ENCODE measurements around the gene DCAF8L2. TPM values are rescaled to one million over a fixed set of nuclear protein-coding genes. Genes with fewer than 3 reads are reported as not detected.
"Not testable (repeated sequence)": the region's sequence is repeated elsewhere in the genome, so short reads cannot be mapped to it uniquely, and the experiment has no call there.

Gene DCAF8L2
- polyA plus RNA-seq, 4 donors = not detected

- FAIRE-seq (no peak), DNase-seq (no peak)
- no peak overlapping the region for H3K27ac ChIP-seq (ENCODE audit: low read depth in 1 of 3, low read length in 2 of 3)
- H3K9me3 ChIP-seq (ENCODE audit: control insufficient read depth in 2 of 2, insufficient read depth in 1 of 2, low read depth in 1 of 2, low read length in 1 of 2) = no peaks in the 10 kb centered on the region
- no peak overlapping the region for H3K4me3 ChIP-seq (ENCODE audit: low read depth in 1 of 3, low read length in 3 of 3)
- no peaks in the 10 kb centered on the region for H3K4me1 ChIP-seq (ENCODE audit: control insufficient read depth in 3 of 3, insufficient read depth in 2 of 3, low read depth in 1 of 3, low read length in 2 of 3)
- H3K36me3 ChIP-seq (ENCODE audit: control insufficient read depth in 3 of 3, insufficient read depth in 2 of 3, low read depth in 1 of 3, low read length in 3 of 3) = no peaks in the 10 kb centered on the region
- no peaks in the 10 kb centered on the region for H3K27me3 ChIP-seq (ENCODE audit: control insufficient read depth in 3 of 3, insufficient read depth in 3 of 3, low read length in 3 of 3)
- WGBS, 3 donors = 86 to 94% (median 92%) methylated on average over 10 of the region's 10 CpGs
Observed at GRCh38 chrX:27746516-27746915, 156.4 kb downstream of the DCAF8L2 start.

- 57 to 64% (median 59%) methylated on average over 2 of the region's 2 CpGs for WGBS, 3 donors
- not testable (repeated sequence) for H3K36me3 ChIP-seq (ENCODE audit: control insufficient read depth in 3 of 3, insufficient read depth in 2 of 3, low read depth in 1 of 3, low read length in 3 of 3); FAIRE-seq; DNase-seq; H3K4me1 ChIP-seq (ENCODE audit: control insufficient read depth in 3 of 3, insufficient read depth in 2 of 3, low read depth in 1 of 3, low read length in 2 of 3); H3K9me3 ChIP-seq (ENCODE audit: control insufficient read depth in 2 of 2, insufficient read depth in 1 of 2, low read depth in 1 of 2, low read length in 1 of 2); H3K4me3 ChIP-seq (ENCODE audit: low read depth in 1 of 3, low read length in 3 of 3); H3K27ac ChIP-seq (ENCODE audit: low read depth in 1 of 3, low read length in 2 of 3); H3K27me3 ChIP-seq (ENCODE audit: control insufficient read depth in 3 of 3, insufficient read depth in 3 of 3, low read length in 3 of 3)
Observed at GRCh38 chrX:27750298-27750697, 160.2 kb downstream of the DCAF8L2 start.

GRCh38 chrX:27751976-27752375 lies 161.8 kb downstream of the DCAF8L2 start:
- Histone ChIP-seq H3K4me3 (ENCODE audit: low read depth in 1 of 3, low read length in 3 of 3) (no peak overlapping the region), H3K27ac (ENCODE audit: low read depth in 1 of 3, low read length in 2 of 3) (no peak overlapping the region), H3K9me3 (ENCODE audit: control insufficient read depth in 2 of 2, insufficient read depth in 1 of 2, low read depth in 1 of 2, low read length in 1 of 2) (no peaks in the 10 kb centered on the region), H3K36me3 (ENCODE audit: control insufficient read depth in 3 of 3, insufficient read depth in 2 of 3, low read depth in 1 of 3, low read length in 3 of 3) (no peaks in the 10 kb centered on the region), H3K4me1 (ENCODE audit: control insufficient read depth in 3 of 3, insufficient read depth in 2 of 3, low read depth in 1 of 3, low read length in 2 of 3) (no peaks in the 10 kb centered on the region), H3K27me3 (ENCODE audit: control insufficient read depth in 3 of 3, insufficient read depth in 3 of 3, low read length in 3 of 3) (no peaks in the 10 kb centered on the region)
- FAIRE-seq (no peak), DNase-seq (no peak)
- WGBS, 3 donors = 39 to 50% (median 45%) methylated on average over 2 of the region's 2 CpGs

- 54 to 75% (median 68%) methylated on average over 12 of the region's 12 CpGs for WGBS, 3 donors
- Histone ChIP-seq H3K27ac (ENCODE audit: low read depth in 1 of 3, low read length in 2 of 3) (no peak overlapping the region), H3K4me1 (ENCODE audit: control insufficient read depth in 3 of 3, insufficient read depth in 2 of 3, low read depth in 1 of 3, low read length in 2 of 3) (no peaks in the 10 kb centered on the region), H3K9me3 (ENCODE audit: control insufficient read depth in 2 of 2, insufficient read depth in 1 of 2, low read depth in 1 of 2, low read length in 1 of 2) (no peaks in the 10 kb centered on the region), H3K27me3 (ENCODE audit: control insufficient read depth in 3 of 3, insufficient read depth in 3 of 3, low read length in 3 of 3) (no peaks in the 10 kb centered on the region), H3K36me3 (ENCODE audit: control insufficient read depth in 3 of 3, insufficient read depth in 2 of 3, low read depth in 1 of 3, low read length in 3 of 3) (no peaks in the 10 kb centered on the region), H3K4me3 (ENCODE audit: low read depth in 1 of 3, low read length in 3 of 3) (no peak overlapping the region)
- FAIRE-seq (no peak), DNase-seq (no peak)
Observed at GRCh38 chrX:27765718-27766117, 175.6 kb downstream of the DCAF8L2 start.

GRCh38 chrX:27767387-27767786 lies 177.2 kb downstream of the DCAF8L2 start:
- H3K27ac ChIP-seq (ENCODE audit: low read depth in 1 of 3, low read length in 2 of 3) = no peak overlapping the region
- DNase-seq = no peak
- no peaks in the 10 kb centered on the region for H3K4me1 ChIP-seq (ENCODE audit: control insufficient read depth in 3 of 3, insufficient read depth in 2 of 3, low read depth in 1 of 3, low read length in 2 of 3)
- no peaks in the 10 kb centered on the region for H3K9me3 ChIP-seq (ENCODE audit: control insufficient read depth in 2 of 2, insufficient read depth in 1 of 2, low read depth in 1 of 2, low read length in 1 of 2)
- H3K27me3 ChIP-seq (ENCODE audit: control insufficient read depth in 3 of 3, insufficient read depth in 3 of 3, low read length in 3 of 3) = no peaks in the 10 kb centered on the region
- H3K36me3 ChIP-seq (ENCODE audit: control insufficient read depth in 3 of 3, insufficient read depth in 2 of 3, low read depth in 1 of 3, low read length in 3 of 3) = no peaks in the 10 kb centered on the region
- H3K4me3 ChIP-seq (ENCODE audit: low read depth in 1 of 3, low read length in 3 of 3) = no peak overlapping the region
- no peak for FAIRE-seq

GRCh38 chrX:27775984-27776383 lies 185.8 kb downstream of the DCAF8L2 start:
- Histone ChIP-seq H3K4me3 (ENCODE audit: low read depth in 1 of 3, low read length in 3 of 3) (no peak overlapping the region), H3K36me3 (ENCODE audit: control insufficient read depth in 3 of 3, insufficient read depth in 2 of 3, low read depth in 1 of 3, low read length in 3 of 3) (no peaks in the 10 kb centered on the region), H3K27me3 (ENCODE audit: control insufficient read depth in 3 of 3, insufficient read depth in 3 of 3, low read length in 3 of 3) (no peaks in the 10 kb centered on the region), H3K27ac (ENCODE audit: low read depth in 1 of 3, low read length in 2 of 3) (no peak overlapping the region), H3K9me3 (ENCODE audit: control insufficient read depth in 2 of 2, insufficient read depth in 1 of 2, low read depth in 1 of 2, low read length in 1 of 2) (no peaks in the 10 kb centered on the region), H3K4me1 (ENCODE audit: control insufficient read depth in 3 of 3, insufficient read depth in 2 of 3, low read depth in 1 of 3, low read length in 2 of 3) (no peaks in the 10 kb centered on the region)
- 68 to 89% (median 73%) methylated on average over 2 of the region's 2 CpGs for whole genome bisulfite sequencing, 3 donors
- FAIRE-seq (no peak), DNase-seq (no peak)

GRCh38 chrX:27796640-27797257 lies 206.6 kb downstream of the DCAF8L2 start:
- Histone ChIP-seq H3K4me1 (ENCODE audit: control insufficient read depth in 3 of 3, insufficient read depth in 2 of 3, low read depth in 1 of 3, low read length in 2 of 3) (no peaks in the 10 kb centered on the region), H3K27ac (ENCODE audit: low read depth in 1 of 3, low read length in 2 of 3) (no peak overlapping the region), H3K27me3 (ENCODE audit: control insufficient read depth in 3 of 3, insufficient read depth in 3 of 3, low read length in 3 of 3) (no peaks in the 10 kb centered on the region), H3K9me3 (ENCODE audit: control insufficient read depth in 2 of 2, insufficient read depth in 1 of 2, low read depth in 1 of 2, low read length in 1 of 2) (no peaks in the 10 kb centered on the region), H3K36me3 (ENCODE audit: control insufficient read depth in 3 of 3, insufficient read depth in 2 of 3, low read depth in 1 of 3, low read length in 3 of 3) (no peaks in the 10 kb centered on the region), H3K4me3 (ENCODE audit: low read depth in 1 of 3, low read length in 3 of 3) (no peak overlapping the region)
- no peak for FAIRE-seq
- DNase-seq = no peak
- WGBS, 3 donors = 55 to 63% (median 59%) methylated on average over 6 of the region's 6 CpGs

- FAIRE-seq (no peak), DNase-seq (no peak)
- Histone ChIP-seq H3K36me3 (ENCODE audit: control insufficient read depth in 3 of 3, insufficient read depth in 2 of 3, low read depth in 1 of 3, low read length in 3 of 3) (no peaks in the 10 kb centered on the region), H3K4me3 (ENCODE audit: low read depth in 1 of 3, low read length in 3 of 3) (no peak overlapping the region), H3K27me3 (ENCODE audit: control insufficient read depth in 3 of 3, insufficient read depth in 3 of 3, low read length in 3 of 3) (no peaks in the 10 kb centered on the region), H3K4me1 (ENCODE audit: control insufficient read depth in 3 of 3, insufficient read depth in 2 of 3, low read depth in 1 of 3, low read length in 2 of 3) (no peaks in the 10 kb centered on the region), H3K27ac (ENCODE audit: low read depth in 1 of 3, low read length in 2 of 3) (no peak overlapping the region), H3K9me3 (ENCODE audit: control insufficient read depth in 2 of 2, insufficient read depth in 1 of 2, low read depth in 1 of 2, low read length in 1 of 2) (no peaks in the 10 kb centered on the region)
- WGBS, 3 donors = 24 to 29% (median 26%) methylated on average over 1 of the region's 1 CpG
Observed at GRCh38 chrX:27797575-27797974, 207.4 kb downstream of the DCAF8L2 start.

Measured in small intestine (tissue), 7 donors.